H1 (cell line): Measurements from ENCODE around the gene TEDDM1. TPM values are rescaled to one million over a fixed set of nuclear protein-coding genes. Genes with fewer than 3 reads are reported as not detected.

ENCODE experiments used
- CTCF ChIA-PET: fragments of 300-600 bp; sonication (Branson Sonifier 250); formaldehyde crosslinking; loops from one replicate; lab custom pipeline; 2021; ENCODE audit not compliant: partially characterized antibody; lab: Charles Lee
- POLR2A ChIA-PET: fragments of 300-600 bp; sonication (Branson Sonifier 250); formaldehyde crosslinking; loops from one replicate; lab custom pipeline; 2021; ENCODE audit warnings: inconsistent platforms; ENCODE audit not compliant: partially characterized antibody; lab: Charles Lee
- DNase-seq, 2 experiments: peaks; one replicate each; pipeline versions ENCODE4 v3.0.0 to v3.0.0-alpha.2; 2010 to 2022; ENCODE audit warnings: low spot score in 2 of 2, low read depth in 1 of 2, mixed read lengths in 1 of 2
- FAIRE-seq: peaks from 2 replicates; lab custom pipeline; 2011; peaks lifted over from hg19 to GRCh38; lab: Jason Lieb, UNC
- H2AFZ ChIP-seq: 2 replicates; pipeline ENCODE4 v1.8.1; 2012; ENCODE audit warnings: low read length, inconsistent platforms
- H2AK5ac ChIP-seq: 2 replicates; pipeline ENCODE4 v1.6.1; 2013; ENCODE audit warnings: low read depth, low read length
- H2BK120ac ChIP-seq: replicated peaks from 2 replicates; pipeline ENCODE3; 2013; ENCODE audit warnings: low read depth, low read length, inconsistent platforms
- H2BK12ac ChIP-seq: 2 replicates; pipeline ENCODE4 v1.6.1; 2013; ENCODE audit warnings: low read depth, low read length
- H2BK15ac ChIP-seq: 2 replicates; pipeline ENCODE4 v1.6.1; 2013; ENCODE audit warnings: low read length
- H2BK20ac ChIP-seq: 2 replicates; pipeline ENCODE4 v1.6.1; 2013; ENCODE audit warnings: low read length
- H2BK5ac ChIP-seq: 2 replicates; pipeline ENCODE4 v1.6.1; 2013; ENCODE audit warnings: low read depth, low read length
- H3K14ac ChIP-seq: 2 replicates; pipeline ENCODE4 v1.6.1; 2013; ENCODE audit warnings: inconsistent platforms; ENCODE audit not compliant: insufficient read length
- H3K18ac ChIP-seq: 2 replicates; pipeline ENCODE4 v1.6.1; 2013; ENCODE audit warnings: low read length; ENCODE audit errors: extremely low read depth
- H3K23ac ChIP-seq: 2 replicates; pipeline ENCODE4 v1.6.1; 2013; ENCODE audit warnings: inconsistent platforms; ENCODE audit not compliant: insufficient read length
- H3K23me2 ChIP-seq: 2 replicates; pipeline ENCODE4 v1.6.1; 2013; ENCODE audit warnings: low read depth, low read length
- H3K27ac ChIP-seq: 2 replicates; pipeline ENCODE4 v1.6.1; 2011; ENCODE audit warnings: low read depth, low read length, inconsistent platforms
- H3K27me3 ChIP-seq, 4 experiments: replicated peaks in 1 of 4; 1 replicate in 1 of 4; 2 replicates in 3 of 4; pipeline versions ENCODE4 v1.6.1 to v1.8.1; 2011 to 2013; ENCODE audit warnings: low read length in 3 of 4, mild to moderate bottlenecking in 3 of 4, inconsistent platforms in 2 of 4, mixed read lengths in 2 of 4, moderate library complexity in 1 of 4; ENCODE audit not compliant: control insufficient read depth in 3 of 4, insufficient read depth in 3 of 4; ENCODE audit errors: extremely low read depth in 1 of 4
- H3K36me3 ChIP-seq, 4 experiments: 2 replicates each; pipeline versions ENCODE4 v1.6.1 to v1.8.1; 2011 to 2013; ENCODE audit warnings: mild to moderate bottlenecking in 4 of 4, low read length in 3 of 4, moderate library complexity in 2 of 4, control low read depth in 1 of 4, inconsistent platforms in 1 of 4; ENCODE audit not compliant: insufficient read depth in 4 of 4, control insufficient read depth in 2 of 4
- H3K4ac ChIP-seq: replicated peaks from 2 replicates; pipeline ENCODE3; 2013; ENCODE audit warnings: low read length, low read depth, mixed read lengths, inconsistent platforms; ENCODE audit not compliant: insufficient read length
- H3K4me1 ChIP-seq, 4 experiments: replicated peaks in 1 of 4; 1 replicate in 1 of 4; 2 replicates in 3 of 4; pipeline versions ENCODE4 v1.6.1 to v1.8.1; 2011 to 2013; ENCODE audit warnings: low read length in 3 of 4, inconsistent platforms in 2 of 4, mixed read lengths in 1 of 4; ENCODE audit not compliant: insufficient read depth in 4 of 4, control insufficient read depth in 3 of 4
- H3K4me2 ChIP-seq, 2 experiments: 2 replicates each; pipeline versions ENCODE4 v1.6.1 to v1.8.1; 2011 to 2013; ENCODE audit warnings: low read depth in 2 of 2, low read length in 2 of 2, control low read depth in 1 of 2, inconsistent platforms in 1 of 2, mild to moderate bottlenecking in 1 of 2; ENCODE audit not compliant: insufficient read depth in 1 of 2
- H3K4me3 ChIP-seq, 4 experiments: fragments of 200-600, 300-600 bp in 1 of 4; sonication (generic), shearing (Covaris generic), sonication (Bioruptor Twin) in 1 of 4; 2 replicates each; pipeline versions ENCODE4 v1.5.1 to v1.8.1; 2011 to 2016; ENCODE audit warnings: low read length in 4 of 4, low read depth in 3 of 4, control low read depth in 2 of 4, inconsistent platforms in 2 of 4, mild to moderate bottlenecking in 2 of 4, mixed read lengths in 1 of 4, moderate library complexity in 1 of 4; ENCODE audit not compliant: insufficient read depth in 2 of 4; ENCODE audit errors: extremely low read depth in 1 of 4
- H3K56ac ChIP-seq: replicated peaks from 2 replicates; pipeline ENCODE3; 2013; ENCODE audit warnings: low read depth, mild to moderate bottlenecking, mixed read lengths, low read length, inconsistent platforms; ENCODE audit not compliant: insufficient read length
- H3K79me1 ChIP-seq: 2 replicates; pipeline ENCODE4 v1.6.1; 2013; ENCODE audit warnings: low read depth, low read length, control low read depth
- H3K79me2 ChIP-seq, 2 experiments: 2 replicates each; pipeline versions ENCODE4 v1.6.1 to v1.8.1; 2012 to 2013; ENCODE audit warnings: low read length in 2 of 2, mild to moderate bottlenecking in 2 of 2, inconsistent platforms in 1 of 2; ENCODE audit not compliant: insufficient read depth in 2 of 2, control insufficient read depth in 1 of 2
- H3K9ac ChIP-seq, 4 experiments: replicated peaks in 1 of 4; 1 replicate in 1 of 4; 2 replicates in 3 of 4; pipeline versions ENCODE4 v1.6.1 to v1.8.1; 2011 to 2013; ENCODE audit warnings: low read depth in 3 of 4, low read length in 3 of 4, control low read depth in 2 of 4, mild to moderate bottlenecking in 2 of 4, moderate library complexity in 2 of 4, inconsistent platforms in 1 of 4; ENCODE audit errors: extremely low read depth in 1 of 4
- H3K9me3 ChIP-seq, 2 experiments: 2 replicates each; pipeline versions ENCODE4 v1.6.1 to v1.8.1; 2012 to 2013; ENCODE audit warnings: mild to moderate bottlenecking in 2 of 2, moderate library complexity in 2 of 2, control low read depth in 1 of 2, inconsistent platforms in 1 of 2, low read depth in 1 of 2, low read length in 1 of 2, mixed read lengths in 1 of 2; ENCODE audit not compliant: insufficient read depth in 2 of 2
- H4K20me1 ChIP-seq, 2 experiments: replicated peaks in 1 of 2; 2 replicates each; pipeline versions ENCODE3 to v1.8.1; 2011 to 2013; ENCODE audit warnings: inconsistent platforms in 2 of 2, low read length in 2 of 2, mild to moderate bottlenecking in 1 of 2; ENCODE audit not compliant: insufficient read depth in 2 of 2, control insufficient read depth in 1 of 2
- H4K5ac ChIP-seq: 2 replicates; pipeline ENCODE4 v1.6.1; 2013; ENCODE audit warnings: low read length, low read depth, mixed read lengths, inconsistent platforms; ENCODE audit not compliant: insufficient read length
- H4K8ac ChIP-seq: 2 replicates; pipeline ENCODE4 v1.8.0; 2013; ENCODE audit warnings: mild to moderate bottlenecking, moderate library complexity, low read length, inconsistent platforms; ENCODE audit not compliant: insufficient read depth; ENCODE audit errors: extremely low read depth
- H4K91ac ChIP-seq: replicated peaks from 2 replicates; pipeline ENCODE3; 2013; ENCODE audit warnings: low read length, mixed read lengths, inconsistent platforms; ENCODE audit not compliant: insufficient read length
- JUN ChIP-seq: IDR thresholded peaks from 2 replicates; pipeline ENCODE4 v1.6.1; 2011; ENCODE audit warnings: low read depth, mild to moderate bottlenecking, improper control_type of control experiment, low read length
- KDM5A ChIP-seq: fragments of 200-600 bp; IDR thresholded peaks from 2 replicates; pipeline ENCODE4 v1.7.1; 2012; ENCODE audit warnings: mild to moderate bottlenecking, low read length, inconsistent platforms, mixed read lengths
- POLR2A ChIP-seq, 2 experiments: IDR thresholded peaks; 1 replicate in 1 of 2; 2 replicates in 1 of 2; pipeline ENCODE4 v1.6.1; 2011; ENCODE audit warnings: low read depth in 2 of 2, low read length in 2 of 2, mild to moderate bottlenecking in 2 of 2; ENCODE audit errors: control extremely low read depth in 1 of 2
- POLR2AphosphoS5 ChIP-seq: IDR thresholded peaks from 2 replicates; pipeline ENCODE4 v1.6.1; 2011; ENCODE audit warnings: low read depth, low read length
- YY1 ChIP-seq: IDR thresholded peaks from 2 replicates; pipeline ENCODE4 v1.6.1; 2011; ENCODE audit warnings: low read depth, mild to moderate bottlenecking, low read length
- WGBS, 2 experiments: shearing (Covaris generic) in 1 of 2; methylation state at CpG; one replicate each; pipeline versions ENCODE4 v1.1.6 to v1.1.7; 2013 to 2015; ENCODE audit warnings: low lambda C conversion rate in 2 of 2, mixed read lengths in 2 of 2, inconsistent platforms in 1 of 2, low coverage in 1 of 2, missing lambda C conversion rate in 1 of 2; ENCODE audit not compliant: insufficient replicate concordance in 2 of 2, insufficient coverage in 1 of 2, insufficient read length in 1 of 2; ENCODE audit errors: extremely low coverage in 1 of 2, missing lambda C conversion rate in 1 of 2; 5-methylcytosine and 5-hydroxymethylcytosine counted together
- polyA plus RNA-seq, 7 experiments: library from polyadenylated mRNA; depleted of rRNA in 3 of 7; stranded (reverse) in 5 of 7; unstranded in 2 of 7; fragments of >200 nt in 5 of 7; fragments of 200-250 nt in 2 of 7; gene quantifications; 1 replicate in 5 of 7; 2 replicates in 1 of 7; 4 replicates in 1 of 7; pipeline versions ENCODE4 v1.2.1 to v1.2.3, GENCODE V29; 2011 to 2013; ENCODE audit warnings: missing spikeins in 2 of 7, mixed read lengths in 2 of 7
- total RNA-seq: library from RNA; stranded (reverse); fragmentation: NEBNext Ultra II Directional; extraction: Animal tissue kit (Norgen Biotek cat#: 25700); gene quantifications from 2 replicates; pipeline ENCODE4 v1.2.1, GENCODE V29; 2021

Gene TEDDM1
- total and polyA plus RNA-seq, 2 of the 8 experiments (the other 6 are each of a cell fraction or from before 2014, with no cell fraction given): not detected

DNA sequence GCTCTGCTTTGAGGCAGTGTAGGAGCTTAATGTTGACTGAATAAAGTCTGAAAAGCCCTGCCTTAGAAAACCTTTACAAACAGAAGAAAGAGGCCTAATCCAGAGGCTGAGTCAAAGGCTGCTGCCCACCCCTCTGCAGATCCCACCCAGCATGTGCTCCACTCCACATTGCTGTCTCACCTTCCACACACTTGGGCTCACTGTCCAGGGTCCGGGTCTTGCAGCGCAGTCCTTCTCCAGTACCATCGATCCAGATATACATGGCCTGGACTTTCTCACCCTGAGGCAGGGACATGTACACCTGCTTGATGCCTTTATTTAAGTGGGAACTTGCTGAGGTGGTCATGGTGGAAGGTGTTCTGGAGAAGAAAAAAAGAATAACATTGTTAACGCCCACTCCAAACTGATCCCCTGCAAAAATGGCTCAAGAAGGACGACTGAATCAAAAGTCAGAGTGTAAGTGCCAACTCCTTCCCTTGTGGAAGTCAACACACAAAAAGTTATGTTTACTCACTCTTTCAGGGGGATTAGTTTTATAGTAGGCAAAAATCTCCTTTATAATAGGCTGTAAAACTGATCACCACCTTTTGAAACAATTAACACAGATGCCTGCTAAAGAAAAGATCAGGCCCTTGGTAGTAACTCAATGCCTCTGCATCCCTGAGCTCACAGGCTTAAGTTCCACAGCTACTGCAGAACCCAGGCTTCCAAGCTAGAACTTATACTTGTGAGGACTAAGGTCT, 11.9 kb downstream of the TEDDM1 start:
- CTCF ChIA-PET: interaction anchor here (0.6 to 1.7 kb wide), 8 partner anchors 8 to 522 kb away, joined by 3 to 5 read pairs (median 4); no protein-coding TSS in a partner anchor
- no peak overlapping the region; the same call in 1 of the 2 replicates for H3K27ac ChIP-seq
- peak overlapping the region in 2 of 4 experiments; percentile 19 to 57; a peak in 3 of 7 replicates for H3K9ac ChIP-seq

More for the DNA sequence above, 11.9 kb downstream of the TEDDM1 start:
- peaks cover 4 to 12% (median 8%) of the 10 kb centered on the region in 4 experiments; a peak in 5 of 7 replicates for H3K4me1 ChIP-seq
- DNase-seq: no peak
- TF ChIP-seq YY1 (no peak), JUN (no peak), POLR2A (IDR thresholded peaks at IDR 0.05; ENCODE audit: control extremely low read depth in 1 of 2, low read depth in 2 of 2, low read length in 2 of 2) (0 out of 3 replicates have a peak, but pooled peaks of 1 of the 2 experiments have one; percentile 9), KDM5A (no peak), POLR2AphosphoS5 (0 out of 2 replicates have a peak, but pooled peaks have one; percentile 56)
- H2AK5ac ChIP-seq: no peak overlapping the region
- H2BK5ac ChIP-seq: no peak overlapping the region; the same call in 1 of the 2 replicates
- H4K20me1 ChIP-seq: peaks cover 35 to 48% of the 10 kb centered on the region in 2 experiments
- H3K14ac ChIP-seq: no peak overlapping the region
- H3K79me2 ChIP-seq: peaks cover 33 to 68% of the 10 kb centered on the region in 2 experiments
- no peak overlapping the region for H2BK15ac ChIP-seq
- H3K36me3 ChIP-seq: peaks cover 46 to 71% (median 50%) of the 10 kb centered on the region in 4 experiments
- H3K56ac ChIP-seq: no peak overlapping the region
- H3K4me2 ChIP-seq: peak overlapping the region; percentile 94 to 95
- H3K23ac ChIP-seq: no peak overlapping the region
- H2BK20ac ChIP-seq: no peak overlapping the region
- H4K91ac ChIP-seq: no peak overlapping the region
- no peak overlapping the region for H3K4ac ChIP-seq
- FAIRE-seq: no peak
- H2BK120ac ChIP-seq: no peak overlapping the region
- no peak overlapping the region for H2BK12ac ChIP-seq
- no peak overlapping the region for H4K8ac ChIP-seq
- H2AFZ ChIP-seq: no peak overlapping the region
- POLR2A ChIA-PET: interaction anchor here (0.6 to 3.3 kb wide), 17 partner anchors 8 to 271 kb away, joined by 3 to 69 read pairs (median 5); partner anchors contain the start of gene TEDDM1
- H3K23me2 ChIP-seq: peaks cover 8% of the 10 kb centered on the region
- peaks cover 10% of the 10 kb centered on the region for H3K79me1 ChIP-seq
- no peaks in the 10 kb centered on the region for H3K9me3 ChIP-seq
- H3K18ac ChIP-seq: no peak overlapping the region
- no peaks in the 10 kb centered on the region for H3K27me3 ChIP-seq
- peak overlapping the region; percentile 47 to 99 (median 96) for H3K4me3 ChIP-seq
- no peak overlapping the region for H4K5ac ChIP-seq
- 85% methylated on average over 5 of the region's 5 CpGs; no CpG with 5 or more reads in 1 of the 2 experiments for WGBS, 2 experiments
